ENCODE data around the gene AGR2.

- TF ChIP-seq, protein P1, sequence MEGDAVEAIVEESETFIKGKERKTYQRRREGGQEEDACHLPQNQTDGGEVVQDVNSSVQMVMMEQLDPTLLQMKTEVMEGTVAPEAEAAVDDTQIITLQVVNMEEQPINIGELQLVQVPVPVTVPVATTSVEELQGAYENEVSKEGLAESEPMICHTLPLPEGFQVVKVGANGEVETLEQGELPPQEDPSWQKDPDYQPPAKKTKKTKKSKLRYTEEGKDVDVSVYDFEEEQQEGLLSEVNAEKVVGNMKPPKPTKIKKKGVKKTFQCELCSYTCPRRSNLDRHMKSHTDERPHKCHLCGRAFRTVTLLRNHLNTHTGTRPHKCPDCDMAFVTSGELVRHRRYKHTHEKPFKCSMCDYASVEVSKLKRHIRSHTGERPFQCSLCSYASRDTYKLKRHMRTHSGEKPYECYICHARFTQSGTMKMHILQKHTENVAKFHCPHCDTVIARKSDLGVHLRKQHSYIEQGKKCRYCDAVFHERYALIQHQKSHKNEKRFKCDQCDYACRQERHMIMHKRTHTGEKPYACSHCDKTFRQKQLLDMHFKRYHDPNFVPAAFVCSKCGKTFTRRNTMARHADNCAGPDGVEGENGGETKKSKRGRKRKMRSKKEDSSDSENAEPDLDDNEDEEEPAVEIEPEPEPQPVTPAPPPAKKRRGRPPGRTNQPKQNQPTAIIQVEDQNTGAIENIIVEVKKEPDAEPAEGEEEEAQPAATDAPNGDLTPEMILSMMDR (IDR thresholded peaks at IDR 0.05; ENCODE audit: low read depth, low read length) = no peak
- no peak for TF ChIP-seq POLR2A (IDR thresholded peaks at IDR 0.05; ENCODE audit: extremely low read depth, insufficient read length)
These were observed 7.9 kb upstream of the AGR2 start for GRCh38 chr7:16812542-16813231.

All from NB4 (cell line).